ENCODE measurements around the gene SRBD1.

The SRBD1 gene

DNA sequence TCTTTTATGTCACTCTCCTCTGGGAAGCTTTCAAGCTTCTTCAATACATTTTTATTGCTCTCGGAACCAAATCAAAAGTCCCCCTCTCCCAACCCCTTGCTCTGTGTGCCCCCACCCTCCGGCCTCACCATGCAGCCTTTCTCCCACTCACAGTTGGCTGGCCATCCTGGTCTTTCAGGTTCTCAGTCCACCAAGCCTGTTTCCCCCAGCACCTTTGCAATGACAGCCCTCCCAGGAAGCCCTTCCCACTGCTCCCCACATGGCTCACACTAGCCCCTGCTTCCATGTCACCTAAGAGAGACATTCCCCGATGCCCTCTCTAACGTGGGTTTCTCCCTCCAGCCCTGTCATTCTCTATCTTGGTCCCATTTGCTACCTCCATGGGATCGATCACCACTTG, 266.6 kb downstream of the SRBD1 start:
- no peaks in the 10 kb centered on the region for H3K27me3 ChIP-seq (replicated peaks; ENCODE audit: control insufficient read depth, insufficient read depth, low read length)
- H3K36me3 ChIP-seq (ENCODE audit: control insufficient read depth, insufficient read depth, low read length) = no peaks in the 10 kb centered on the region
- H3K4me3 ChIP-seq (replicated peaks; ENCODE audit: low read depth, low read length) = no peak overlapping the region
- TF ChIP-seq, protein P1, sequence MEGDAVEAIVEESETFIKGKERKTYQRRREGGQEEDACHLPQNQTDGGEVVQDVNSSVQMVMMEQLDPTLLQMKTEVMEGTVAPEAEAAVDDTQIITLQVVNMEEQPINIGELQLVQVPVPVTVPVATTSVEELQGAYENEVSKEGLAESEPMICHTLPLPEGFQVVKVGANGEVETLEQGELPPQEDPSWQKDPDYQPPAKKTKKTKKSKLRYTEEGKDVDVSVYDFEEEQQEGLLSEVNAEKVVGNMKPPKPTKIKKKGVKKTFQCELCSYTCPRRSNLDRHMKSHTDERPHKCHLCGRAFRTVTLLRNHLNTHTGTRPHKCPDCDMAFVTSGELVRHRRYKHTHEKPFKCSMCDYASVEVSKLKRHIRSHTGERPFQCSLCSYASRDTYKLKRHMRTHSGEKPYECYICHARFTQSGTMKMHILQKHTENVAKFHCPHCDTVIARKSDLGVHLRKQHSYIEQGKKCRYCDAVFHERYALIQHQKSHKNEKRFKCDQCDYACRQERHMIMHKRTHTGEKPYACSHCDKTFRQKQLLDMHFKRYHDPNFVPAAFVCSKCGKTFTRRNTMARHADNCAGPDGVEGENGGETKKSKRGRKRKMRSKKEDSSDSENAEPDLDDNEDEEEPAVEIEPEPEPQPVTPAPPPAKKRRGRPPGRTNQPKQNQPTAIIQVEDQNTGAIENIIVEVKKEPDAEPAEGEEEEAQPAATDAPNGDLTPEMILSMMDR (IDR thresholded peaks at IDR 0.05; ENCODE audit: insufficient read depth, low read length, poor library complexity, severe bottlenecking) = no peak
- no peak for DNase-seq (ENCODE audit: extremely low read depth, insufficient read length)

DNA sequence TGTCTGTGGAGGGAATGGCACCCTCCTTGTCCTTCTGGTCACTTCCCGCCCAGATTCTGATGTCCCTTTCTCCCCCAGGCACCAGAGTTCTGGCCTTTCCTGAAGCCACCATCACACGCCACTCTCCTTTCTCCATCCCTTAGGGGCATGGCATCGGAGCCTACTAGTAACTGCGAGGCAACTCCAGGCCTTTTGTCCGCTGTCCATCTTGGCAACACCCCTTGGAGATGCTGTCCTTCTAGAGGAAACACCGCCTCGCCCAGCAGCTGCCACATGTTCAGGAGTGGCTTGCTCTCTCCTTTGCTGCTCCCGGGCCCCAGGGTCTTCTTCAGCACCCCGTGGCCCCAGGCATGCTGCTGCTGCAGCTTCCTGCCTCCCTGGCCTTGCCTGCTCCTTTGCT, 267.0 kb downstream of the SRBD1 start:
- H3K36me3 ChIP-seq (ENCODE audit: control insufficient read depth, insufficient read depth, low read length) = no peaks in the 10 kb centered on the region

DNA sequence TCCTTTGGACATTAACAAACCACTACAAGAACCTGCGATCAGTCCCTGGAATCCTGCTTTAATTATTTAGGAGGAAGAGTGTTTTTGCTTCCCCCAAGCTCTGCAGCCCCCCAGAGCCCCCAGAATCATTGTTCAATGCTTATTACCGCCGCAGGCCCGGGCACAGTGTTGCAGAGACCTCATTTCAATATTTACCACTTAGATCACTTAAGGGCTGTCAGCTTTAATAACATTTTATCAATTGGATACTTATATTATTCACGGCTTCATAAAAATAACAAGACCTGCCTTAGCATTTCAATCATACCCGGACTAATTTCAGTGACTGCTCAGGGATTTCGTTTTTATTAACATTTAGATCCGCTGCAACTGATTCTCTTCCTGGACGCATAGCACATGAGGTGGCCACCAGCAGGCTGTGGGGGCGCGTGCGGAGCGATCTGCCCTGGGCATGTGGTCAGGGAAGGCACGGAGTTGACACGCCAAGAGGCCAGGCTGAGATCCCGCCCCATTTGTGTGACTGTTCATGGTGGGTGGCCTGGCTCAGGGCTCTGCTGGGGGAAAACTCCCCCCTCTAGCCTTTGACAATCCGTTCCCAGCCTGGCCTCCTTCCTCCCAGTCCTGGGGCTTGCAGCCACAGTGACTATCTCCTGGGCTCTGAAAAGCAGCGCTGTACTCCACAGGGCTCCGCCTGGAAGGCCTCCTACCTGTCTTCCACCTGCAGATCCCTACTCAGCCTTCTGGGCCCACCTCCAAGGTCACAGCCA, 267.6 kb downstream of the SRBD1 start:
- TF ChIP-seq, protein P1 (IDR thresholded peaks at IDR 0.05; ENCODE audit: insufficient read depth, low read length, poor library complexity, severe bottlenecking) = no peak
- no peaks in the 10 kb centered on the region for H3K27me3 ChIP-seq (replicated peaks; ENCODE audit: control insufficient read depth, insufficient read depth, low read length)
- no peak for DNase-seq (ENCODE audit: extremely low read depth, insufficient read length)

More for the DNA sequence above, 267.0 kb downstream of the SRBD1 start:
- H3K4me3 ChIP-seq (replicated peaks; ENCODE audit: low read depth, low read length) = no peak overlapping the region
- H3K27me3 ChIP-seq (replicated peaks; ENCODE audit: control insufficient read depth, insufficient read depth, low read length) = no peaks in the 10 kb centered on the region
- no peak for DNase-seq (ENCODE audit: extremely low read depth, insufficient read length)
- TF ChIP-seq, protein P1 (IDR thresholded peaks at IDR 0.05; ENCODE audit: insufficient read depth, low read length, poor library complexity, severe bottlenecking) = no peak

DNA sequence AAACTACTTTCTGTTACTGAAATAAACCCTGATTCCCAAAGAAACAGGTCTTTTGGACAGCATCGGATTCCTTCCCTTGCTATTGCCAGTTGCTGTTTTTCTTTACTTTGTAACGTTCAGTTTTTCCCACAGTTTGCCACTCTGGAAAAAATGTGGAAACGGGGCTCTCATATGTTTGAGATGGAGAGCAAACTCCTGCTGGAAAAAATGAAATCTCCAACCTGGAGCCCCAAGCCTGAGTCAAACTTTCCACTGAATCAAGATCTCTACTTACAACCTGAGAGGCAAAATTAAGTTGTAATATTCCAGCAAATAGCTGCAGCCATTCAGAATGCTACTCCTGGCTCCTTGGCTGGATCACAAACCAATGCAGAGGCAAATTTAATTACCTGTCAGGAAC, 270.7 kb downstream of the SRBD1 start:
- no peak overlapping the region for H3K4me3 ChIP-seq (replicated peaks; ENCODE audit: low read depth, low read length)
- TF ChIP-seq, protein P1 (IDR thresholded peaks at IDR 0.05; ENCODE audit: insufficient read depth, low read length, poor library complexity, severe bottlenecking) = no peak
- no peak for DNase-seq (ENCODE audit: extremely low read depth, insufficient read length)
- no peaks in the 10 kb centered on the region for H3K36me3 ChIP-seq (ENCODE audit: control insufficient read depth, insufficient read depth, low read length)
- H3K27me3 ChIP-seq (replicated peaks; ENCODE audit: control insufficient read depth, insufficient read depth, low read length) = peaks cover 2% of the 10 kb centered on the region

More for the DNA sequence above, 267.6 kb downstream of the SRBD1 start:
- H3K4me3 ChIP-seq (replicated peaks; ENCODE audit: low read depth, low read length) = no peak overlapping the region
- no peaks in the 10 kb centered on the region for H3K36me3 ChIP-seq (ENCODE audit: control insufficient read depth, insufficient read depth, low read length)

DNA sequence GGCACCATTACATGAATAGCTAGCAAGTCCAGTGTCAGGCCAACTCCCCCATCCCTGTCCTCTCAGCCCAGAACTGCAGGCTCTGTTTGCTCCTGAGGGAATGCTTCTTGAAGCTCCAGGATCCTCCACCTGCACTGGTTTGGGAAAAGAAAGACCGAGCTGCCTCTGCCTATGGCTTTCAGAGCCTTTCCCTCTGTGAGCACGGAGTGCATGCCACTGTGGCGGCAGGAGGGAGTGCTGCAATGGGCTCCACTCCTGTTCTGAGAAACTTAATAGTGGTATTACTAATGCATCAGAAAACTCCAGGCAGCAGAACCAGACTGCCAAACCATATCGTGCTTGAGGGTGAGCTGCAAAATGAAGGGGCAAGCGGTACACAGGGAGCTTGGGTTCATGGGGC, 271.8 kb downstream of the SRBD1 start:
- no peak overlapping the region for H3K4me3 ChIP-seq (replicated peaks; ENCODE audit: low read depth, low read length)
- H3K36me3 ChIP-seq (ENCODE audit: control insufficient read depth, insufficient read depth, low read length) = no peaks in the 10 kb centered on the region
- peaks cover 2% of the 10 kb centered on the region for H3K27me3 ChIP-seq (replicated peaks; ENCODE audit: control insufficient read depth, insufficient read depth, low read length)
- no peak for DNase-seq (ENCODE audit: extremely low read depth, insufficient read length)
- TF ChIP-seq, protein P1 (IDR thresholded peaks at IDR 0.05; ENCODE audit: insufficient read depth, low read length, poor library complexity, severe bottlenecking) = no peak
